ENCODE measurements around the gene MAPK14. TPM values are rescaled to one million over a fixed set of nuclear protein-coding genes. Genes with fewer than 3 reads are reported as not detected.
A peak's percentile ranks its signal among the peaks of the same experiment; 100 is the strongest.

MAPK14 gene
- total RNA-seq, 1 experiment from 2014 or later, result 60.9 TPM

DNA sequence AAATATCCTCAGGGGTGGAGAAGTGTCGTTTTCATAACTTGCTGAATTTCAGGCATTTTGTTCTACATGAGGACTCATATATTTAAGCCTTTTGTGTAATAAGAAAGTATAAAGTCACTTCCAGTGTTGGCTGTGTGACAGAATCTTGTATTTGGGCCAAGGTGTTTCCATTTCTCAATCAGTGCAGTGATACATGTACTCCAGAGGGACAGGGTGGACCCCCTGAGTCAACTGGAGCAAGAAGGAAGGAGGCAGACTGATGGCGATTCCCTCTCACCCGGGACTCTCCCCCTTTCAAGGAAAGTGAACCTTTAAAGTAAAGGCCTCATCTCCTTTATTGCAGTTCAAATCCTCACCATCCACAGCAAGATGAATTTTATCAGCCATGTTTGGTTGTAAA is 82.4 kb downstream of the MAPK14 start:
- Mint-ChIP-seq H3K9me3 (ENCODE audit: low read depth, unreplicated experiment) (no peaks in the 10 kb centered on the region), H3K4me1 (ENCODE audit: low read depth, unreplicated experiment) (no peaks in the 10 kb centered on the region), H3K4me3 (ENCODE audit: low read depth, unreplicated experiment) (no peak overlapping the region), H3K36me3 (ENCODE audit: insufficient read depth, unreplicated experiment) (peaks cover 17% of the 10 kb centered on the region), H3K27ac (ENCODE audit: unreplicated experiment) (no peak overlapping the region), H3K27me3 (ENCODE audit: unreplicated experiment) (no peaks in the 10 kb centered on the region)
- BruUV-seq (replicated peaks), result TSS peak; percentile 33
- no peak for DNase-seq
- CTCF ChIA-PET, result interaction anchor here (0.6 to 1.3 kb wide), 2 partner anchors 11 to 1946 kb away, joined by 3 to 4 read pairs; no protein-coding TSS in a partner anchor
- intact Hi-C loops (cut with micrococcal nuclease; ENCODE audit: unreplicated experiment), result no loop called here
- TF ChIP-seq, protein P1, sequence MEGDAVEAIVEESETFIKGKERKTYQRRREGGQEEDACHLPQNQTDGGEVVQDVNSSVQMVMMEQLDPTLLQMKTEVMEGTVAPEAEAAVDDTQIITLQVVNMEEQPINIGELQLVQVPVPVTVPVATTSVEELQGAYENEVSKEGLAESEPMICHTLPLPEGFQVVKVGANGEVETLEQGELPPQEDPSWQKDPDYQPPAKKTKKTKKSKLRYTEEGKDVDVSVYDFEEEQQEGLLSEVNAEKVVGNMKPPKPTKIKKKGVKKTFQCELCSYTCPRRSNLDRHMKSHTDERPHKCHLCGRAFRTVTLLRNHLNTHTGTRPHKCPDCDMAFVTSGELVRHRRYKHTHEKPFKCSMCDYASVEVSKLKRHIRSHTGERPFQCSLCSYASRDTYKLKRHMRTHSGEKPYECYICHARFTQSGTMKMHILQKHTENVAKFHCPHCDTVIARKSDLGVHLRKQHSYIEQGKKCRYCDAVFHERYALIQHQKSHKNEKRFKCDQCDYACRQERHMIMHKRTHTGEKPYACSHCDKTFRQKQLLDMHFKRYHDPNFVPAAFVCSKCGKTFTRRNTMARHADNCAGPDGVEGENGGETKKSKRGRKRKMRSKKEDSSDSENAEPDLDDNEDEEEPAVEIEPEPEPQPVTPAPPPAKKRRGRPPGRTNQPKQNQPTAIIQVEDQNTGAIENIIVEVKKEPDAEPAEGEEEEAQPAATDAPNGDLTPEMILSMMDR (IDR thresholded peaks at IDR 0.05; ENCODE audit: unreplicated experiment), result no peak

DNA sequence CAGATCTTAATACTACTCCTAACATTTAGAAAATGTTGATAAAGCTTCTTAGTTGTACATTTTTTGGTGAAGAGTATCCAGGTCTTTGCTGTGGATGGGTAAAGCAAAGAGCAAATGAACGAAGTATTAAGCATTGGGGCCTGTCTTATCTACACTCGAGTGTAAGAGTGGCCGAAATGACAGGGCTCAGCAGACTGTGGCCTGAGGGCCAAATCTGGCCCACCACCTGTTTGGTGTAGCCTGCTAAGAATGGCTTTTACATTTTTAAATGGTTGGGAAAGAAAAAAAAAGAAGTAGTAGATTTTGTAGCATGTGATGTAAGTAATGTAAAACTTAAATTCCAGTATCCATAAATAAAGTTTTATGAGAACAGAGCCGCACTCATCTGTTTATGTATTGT is 83.3 kb downstream of the MAPK14 start:
- intact Hi-C loops (cut with micrococcal nuclease; ENCODE audit: unreplicated experiment), result no loop called here
- TF ChIP-seq, protein P1 (IDR thresholded peaks at IDR 0.05; ENCODE audit: unreplicated experiment), result no peak
- Mint-ChIP-seq H3K4me1 (ENCODE audit: low read depth, unreplicated experiment) (no peaks in the 10 kb centered on the region), H3K4me3 (ENCODE audit: low read depth, unreplicated experiment) (no peak overlapping the region), H3K36me3 (ENCODE audit: insufficient read depth, unreplicated experiment) (peaks cover 17% of the 10 kb centered on the region), H3K27me3 (ENCODE audit: unreplicated experiment) (no peaks in the 10 kb centered on the region), H3K9me3 (ENCODE audit: low read depth, unreplicated experiment) (no peaks in the 10 kb centered on the region), H3K27ac (ENCODE audit: unreplicated experiment) (no peak overlapping the region)
- CTCF ChIA-PET, result interaction anchor here (1.3 kb wide), 1 partner anchor 10 kb away, joined by 4 read pairs; no protein-coding TSS in a partner anchor
- no TSS peak for BruUV-seq (replicated peaks)
- DNase-seq, result no peak

DNA sequence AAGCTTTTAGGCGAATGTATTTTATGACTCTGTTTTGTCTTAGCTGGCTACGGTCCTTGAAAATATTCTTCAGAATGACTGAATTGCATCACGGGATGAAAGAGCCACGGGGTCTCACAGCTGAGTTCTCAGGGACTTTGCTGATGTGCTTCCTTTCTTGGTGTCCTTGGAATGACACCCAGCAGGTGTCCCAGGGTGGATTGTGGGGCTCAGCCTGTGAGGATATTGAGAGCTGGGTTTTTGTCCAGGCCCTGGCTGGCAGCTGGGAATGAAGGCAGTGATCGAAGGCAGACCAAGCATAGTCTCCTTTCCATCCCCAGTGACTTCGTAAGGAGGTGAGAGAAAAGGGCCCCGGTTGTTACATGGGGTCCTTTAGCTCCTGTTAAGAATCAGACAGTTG is 83.9 kb downstream of the MAPK14 start:
- no peak for DNase-seq
- Mint-ChIP-seq H3K4me1 (ENCODE audit: low read depth, unreplicated experiment) (no peaks in the 10 kb centered on the region), H3K27ac (ENCODE audit: unreplicated experiment) (no peak overlapping the region), H3K4me3 (ENCODE audit: low read depth, unreplicated experiment) (no peak overlapping the region), H3K27me3 (ENCODE audit: unreplicated experiment) (no peaks in the 10 kb centered on the region), H3K36me3 (ENCODE audit: insufficient read depth, unreplicated experiment) (peaks cover 17% of the 10 kb centered on the region), H3K9me3 (ENCODE audit: low read depth, unreplicated experiment) (no peaks in the 10 kb centered on the region)
- intact Hi-C loops (cut with micrococcal nuclease; ENCODE audit: unreplicated experiment), result no loop called here
- CTCF ChIA-PET, result no interaction called here
- TF ChIP-seq, protein P1 (IDR thresholded peaks at IDR 0.05; ENCODE audit: unreplicated experiment), result no peak
- BruUV-seq (replicated peaks), result no TSS peak

DNA sequence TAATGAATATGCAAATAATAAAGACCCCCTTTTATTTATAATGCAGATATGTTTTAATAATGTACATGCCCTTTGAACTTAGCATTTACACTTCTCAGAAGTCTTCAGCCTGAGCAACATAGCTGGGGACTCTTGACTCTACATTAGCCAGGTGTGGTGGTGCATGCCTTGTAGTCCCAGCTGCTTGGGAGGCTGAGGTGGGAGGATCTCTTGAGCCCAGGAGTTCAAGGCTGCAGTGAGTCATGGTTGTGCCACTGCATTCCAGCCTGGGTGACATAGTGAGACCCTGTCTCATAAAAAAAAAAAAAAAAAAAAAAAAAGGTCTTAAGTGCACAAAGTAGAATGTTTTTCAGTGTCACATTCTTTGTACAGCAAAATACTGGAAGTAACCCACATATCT is 85.4 kb downstream of the MAPK14 start:
- CTCF ChIA-PET, result interaction anchor here (0.7 kb wide), 1 partner anchor 10 kb away, joined by 7 read pairs; no protein-coding TSS in a partner anchor
- Mint-ChIP-seq H3K9me3 (ENCODE audit: low read depth, unreplicated experiment) (no peaks in the 10 kb centered on the region), H3K27me3 (ENCODE audit: unreplicated experiment) (no peaks in the 10 kb centered on the region), H3K4me1 (ENCODE audit: low read depth, unreplicated experiment) (no peaks in the 10 kb centered on the region), H3K27ac (ENCODE audit: unreplicated experiment) (no peak overlapping the region), H3K4me3 (ENCODE audit: low read depth, unreplicated experiment) (no peak overlapping the region), H3K36me3 (ENCODE audit: insufficient read depth, unreplicated experiment) (peaks cover 17% of the 10 kb centered on the region)
- intact Hi-C loops (cut with micrococcal nuclease; ENCODE audit: unreplicated experiment), result no loop called here
- no TSS peak for BruUV-seq (replicated peaks)
- TF ChIP-seq, protein P1 (IDR thresholded peaks at IDR 0.05; ENCODE audit: unreplicated experiment), result no peak
- DNase-seq, result no peak
